ENCODE measurements around the gene GPC6.

The GPC6 gene

GRCh38 chr13:93217721-93218261, 8.8 kb upstream of the GPC6 start:
- H3K36me3 ChIP-seq (ENCODE audit: control insufficient read depth in 2 of 2, insufficient read depth in 2 of 2, low read length in 2 of 2) = no peaks in the 10 kb centered on the region
- no peak overlapping the region for H3K4me3 ChIP-seq (ENCODE audit: low read length in 2 of 2)
- H3K9me3 ChIP-seq (ENCODE audit: control insufficient read depth in 2 of 2, low read length in 2 of 2) = no peaks in the 10 kb centered on the region
- H3K27me3 ChIP-seq (ENCODE audit: control insufficient read depth in 1 of 2, insufficient read depth in 2 of 2, low read length in 2 of 2) = no peaks in the 10 kb centered on the region
- H3K27ac ChIP-seq (ENCODE audit: low read length) = no peak overlapping the region
- H3K4me1 ChIP-seq (ENCODE audit: control insufficient read depth, insufficient read depth, low read length) = no peaks in the 10 kb centered on the region
- H3K9ac ChIP-seq (ENCODE audit: low read length in 2 of 2) = no peak overlapping the region

- Histone ChIP-seq H3K4me1 (ENCODE audit: control insufficient read depth, insufficient read depth, low read length) (no peaks in the 10 kb centered on the region), H3K27me3 (ENCODE audit: control insufficient read depth in 1 of 2, insufficient read depth in 2 of 2, low read length in 2 of 2) (no peaks in the 10 kb centered on the region), H3K4me3 (ENCODE audit: low read length in 2 of 2) (no peak overlapping the region), H3K27ac (ENCODE audit: low read length) (no peak overlapping the region), H3K36me3 (ENCODE audit: control insufficient read depth in 2 of 2, insufficient read depth in 2 of 2, low read length in 2 of 2) (no peaks in the 10 kb centered on the region), H3K9me3 (ENCODE audit: control insufficient read depth in 2 of 2, low read length in 2 of 2) (no peaks in the 10 kb centered on the region), H3K9ac (ENCODE audit: low read length in 2 of 2) (no peak overlapping the region)
Measured at GRCh38 chr13:93218583-93218982, 8.0 kb upstream of the GPC6 start.

GRCh38 chr13:93220073-93220472, 6.5 kb upstream of the GPC6 start:
- Histone ChIP-seq H3K27me3 (ENCODE audit: control insufficient read depth in 1 of 2, insufficient read depth in 2 of 2, low read length in 2 of 2) (no peaks in the 10 kb centered on the region), H3K4me3 (ENCODE audit: low read length in 2 of 2) (no peak overlapping the region), H3K9ac (ENCODE audit: low read length in 2 of 2) (no peak overlapping the region), H3K27ac (ENCODE audit: low read length) (no peak overlapping the region), H3K36me3 (ENCODE audit: control insufficient read depth in 2 of 2, insufficient read depth in 2 of 2, low read length in 2 of 2) (no peaks in the 10 kb centered on the region), H3K4me1 (ENCODE audit: control insufficient read depth, insufficient read depth, low read length) (no peaks in the 10 kb centered on the region), H3K9me3 (ENCODE audit: control insufficient read depth in 2 of 2, low read length in 2 of 2) (no peaks in the 10 kb centered on the region)

GRCh38 chr13:93222976-93223375, 3.6 kb upstream of the GPC6 start:
- no peak overlapping the region for H3K4me3 ChIP-seq (ENCODE audit: low read length in 2 of 2)
- no peaks in the 10 kb centered on the region for H3K36me3 ChIP-seq (ENCODE audit: control insufficient read depth in 2 of 2, insufficient read depth in 2 of 2, low read length in 2 of 2)
- H3K27ac ChIP-seq (ENCODE audit: low read length) = no peak overlapping the region
- peaks cover 8% of the 10 kb centered on the region for H3K4me1 ChIP-seq (ENCODE audit: control insufficient read depth, insufficient read depth, low read length)
- H3K9me3 ChIP-seq (ENCODE audit: control insufficient read depth in 2 of 2, low read length in 2 of 2) = no peaks in the 10 kb centered on the region
- peaks cover 0 to 2% of the 10 kb centered on the region in 2 donors for H3K27me3 ChIP-seq (ENCODE audit: control insufficient read depth in 1 of 2, insufficient read depth in 2 of 2, low read length in 2 of 2)
- H3K9ac ChIP-seq (ENCODE audit: low read length in 2 of 2) = no peak overlapping the region

GRCh38 chr13:93224535-93224934, 2.1 kb upstream of the GPC6 start:
- Histone ChIP-seq H3K27ac (ENCODE audit: low read length) (no peak overlapping the region), H3K27me3 (ENCODE audit: control insufficient read depth in 1 of 2, insufficient read depth in 2 of 2, low read length in 2 of 2) (peaks cover 0 to 2% of the 10 kb centered on the region in 2 donors), H3K4me1 (ENCODE audit: control insufficient read depth, insufficient read depth, low read length) (peaks cover 8% of the 10 kb centered on the region), H3K36me3 (ENCODE audit: control insufficient read depth in 2 of 2, insufficient read depth in 2 of 2, low read length in 2 of 2) (no peaks in the 10 kb centered on the region), H3K9me3 (ENCODE audit: control insufficient read depth in 2 of 2, low read length in 2 of 2) (no peaks in the 10 kb centered on the region), H3K9ac (ENCODE audit: low read length in 2 of 2) (no peak overlapping the region), H3K4me3 (ENCODE audit: low read length in 2 of 2) (no peak overlapping the region)

GRCh38 chr13:93225610-93226009, 997 bp upstream of the GPC6 start:
- Histone ChIP-seq H3K27me3 (ENCODE audit: control insufficient read depth in 1 of 2, insufficient read depth in 2 of 2, low read length in 2 of 2) (peaks cover 0 to 2% of the 10 kb centered on the region in 2 donors), H3K9ac (ENCODE audit: low read length in 2 of 2) (peak overlapping the region in 1 of 2 donors; percentile 90), H3K4me3 (ENCODE audit: low read length in 2 of 2) (peak overlapping the region; percentile 83 to 86), H3K4me1 (ENCODE audit: control insufficient read depth, insufficient read depth, low read length) (peaks cover 8% of the 10 kb centered on the region), H3K36me3 (ENCODE audit: control insufficient read depth in 2 of 2, insufficient read depth in 2 of 2, low read length in 2 of 2) (no peaks in the 10 kb centered on the region), H3K9me3 (ENCODE audit: control insufficient read depth in 2 of 2, low read length in 2 of 2) (no peaks in the 10 kb centered on the region), H3K27ac (ENCODE audit: low read length) (no peak overlapping the region)

- peaks cover 8% of the 10 kb centered on the region for H3K4me1 ChIP-seq (ENCODE audit: control insufficient read depth, insufficient read depth, low read length)
- no peaks in the 10 kb centered on the region for H3K36me3 ChIP-seq (ENCODE audit: control insufficient read depth in 2 of 2, insufficient read depth in 2 of 2, low read length in 2 of 2)
- H3K9me3 ChIP-seq (ENCODE audit: control insufficient read depth in 2 of 2, low read length in 2 of 2) = no peaks in the 10 kb centered on the region
- peaks cover 0 to 2% of the 10 kb centered on the region in 2 donors for H3K27me3 ChIP-seq (ENCODE audit: control insufficient read depth in 1 of 2, insufficient read depth in 2 of 2, low read length in 2 of 2)
- H3K4me3 ChIP-seq (ENCODE audit: low read length in 2 of 2) = peak overlapping the region; percentile 83 to 86
- peak overlapping the region; percentile 49 for H3K27ac ChIP-seq (ENCODE audit: low read length)
- H3K9ac ChIP-seq (ENCODE audit: low read length in 2 of 2) = peak overlapping the region; percentile 58 to 90
Measured at GRCh38 chr13:93226065-93226622, 463 bp upstream of the GPC6 start.

- H3K4me1 ChIP-seq (ENCODE audit: control insufficient read depth, insufficient read depth, low read length) = peaks cover 8% of the 10 kb centered on the region
- peak overlapping the region; percentile 58 for H3K27ac ChIP-seq (ENCODE audit: low read length)
Measured at GRCh38 chr13:93227280-93227877, 772 bp downstream of the GPC6 start.

GRCh38 chr13:93227878-93228642, 1.5 kb downstream of the GPC6 start:
- Histone ChIP-seq H3K9me3 (ENCODE audit: control insufficient read depth in 2 of 2, low read length in 2 of 2) (no peaks in the 10 kb centered on the region), H3K4me1 (ENCODE audit: control insufficient read depth, insufficient read depth, low read length) (peaks cover 8% of the 10 kb centered on the region), H3K36me3 (ENCODE audit: control insufficient read depth in 2 of 2, insufficient read depth in 2 of 2, low read length in 2 of 2) (no peaks in the 10 kb centered on the region), H3K27me3 (ENCODE audit: control insufficient read depth in 1 of 2, insufficient read depth in 2 of 2, low read length in 2 of 2) (peaks cover 0 to 2% of the 10 kb centered on the region in 2 donors), H3K27ac (ENCODE audit: low read length) (peak overlapping the region; percentile 58), H3K9ac (ENCODE audit: low read length in 2 of 2) (peak overlapping the region; percentile 63 to 90), H3K4me3 (ENCODE audit: low read length in 2 of 2) (peak overlapping the region; percentile 83 to 86)

More at GRCh38 chr13:93227280-93227877, 772 bp downstream of the GPC6 start:
- no peaks in the 10 kb centered on the region for H3K9me3 ChIP-seq (ENCODE audit: control insufficient read depth in 2 of 2, low read length in 2 of 2)
- peak overlapping the region; percentile 55 to 90 for H3K9ac ChIP-seq (ENCODE audit: low read length in 2 of 2)
- peaks cover 0 to 2% of the 10 kb centered on the region in 2 donors for H3K27me3 ChIP-seq (ENCODE audit: control insufficient read depth in 1 of 2, insufficient read depth in 2 of 2, low read length in 2 of 2)
- peak overlapping the region; percentile 83 to 86 for H3K4me3 ChIP-seq (ENCODE audit: low read length in 2 of 2)
- H3K36me3 ChIP-seq (ENCODE audit: control insufficient read depth in 2 of 2, insufficient read depth in 2 of 2, low read length in 2 of 2) = no peaks in the 10 kb centered on the region

GRCh38 chr13:93228643-93228937, 2.0 kb downstream of the GPC6 start:
- H3K36me3 ChIP-seq (ENCODE audit: control insufficient read depth in 2 of 2, insufficient read depth in 2 of 2, low read length in 2 of 2) = no peaks in the 10 kb centered on the region
- H3K4me3 ChIP-seq (ENCODE audit: low read length in 2 of 2) = peak overlapping the region; percentile 83 to 86
- peaks cover 0 to 2% of the 10 kb centered on the region in 2 donors for H3K27me3 ChIP-seq (ENCODE audit: control insufficient read depth in 1 of 2, insufficient read depth in 2 of 2, low read length in 2 of 2)
- peaks cover 8% of the 10 kb centered on the region for H3K4me1 ChIP-seq (ENCODE audit: control insufficient read depth, insufficient read depth, low read length)
- peak overlapping the region; percentile 58 for H3K27ac ChIP-seq (ENCODE audit: low read length)
- H3K9ac ChIP-seq (ENCODE audit: low read length in 2 of 2) = peak overlapping the region; percentile 63 to 90
- H3K9me3 ChIP-seq (ENCODE audit: control insufficient read depth in 2 of 2, low read length in 2 of 2) = no peaks in the 10 kb centered on the region
